ENCODE results near the gene C1QTNF9B.

DNA sequence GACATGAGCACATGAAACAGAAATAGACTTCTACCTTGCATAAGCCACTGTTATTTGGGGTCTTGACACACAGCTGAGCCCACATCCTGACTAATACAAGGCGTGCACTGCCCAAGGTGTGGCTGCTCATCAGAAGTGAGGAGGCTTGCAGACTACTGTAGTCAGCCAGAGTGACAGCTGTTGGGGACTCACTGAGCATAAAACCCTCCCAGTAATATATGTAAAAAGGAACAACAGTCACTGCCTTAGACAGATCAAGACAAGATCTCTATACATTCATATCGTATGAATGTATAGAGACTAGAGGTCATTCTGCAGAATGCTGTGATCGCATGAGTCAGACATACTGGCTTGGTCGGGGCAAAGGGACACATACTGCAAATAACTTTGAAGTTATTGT is 4.1 kb upstream of the C1QTNF9B start:
- TF ChIP-seq CTCF (IDR thresholded peaks at IDR 0.05 in 4 of 5, conservative IDR thresholded peaks at IDR 0.05 in 1 of 5): no peak
- no peak for TF ChIP-seq POLR2A (IDR thresholded peaks at IDR 0.05)

Measured in gastrocnemius medialis (tissue), 4 donors.